Measurements from ENCODE around the gene IDNK.
A peak's percentile ranks its signal among the peaks of the same experiment; 100 is the strongest.

IDNK gene

DNA sequence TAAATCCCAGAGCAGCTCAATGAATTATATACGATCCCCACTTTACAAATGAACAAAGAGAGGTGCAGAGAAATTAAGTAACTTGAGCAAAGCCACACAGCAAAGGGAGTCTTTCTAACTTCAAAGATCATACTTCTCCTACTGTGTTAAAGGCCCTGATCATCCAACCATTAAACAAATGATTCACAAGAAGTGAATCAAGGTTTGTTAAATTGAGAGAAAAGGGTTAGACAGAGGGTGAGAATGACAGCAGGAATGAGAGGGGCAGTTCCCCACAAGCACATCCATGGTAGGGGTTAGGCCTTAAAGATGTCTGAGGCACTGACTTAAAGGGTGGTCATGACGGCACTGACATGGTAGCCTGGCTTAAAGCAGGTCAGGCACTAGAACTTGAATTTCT lies 10.7 kb downstream of the IDNK start:
- H3K27ac ChIP-seq = no peak overlapping the region
- TF ChIP-seq, protein P1, sequence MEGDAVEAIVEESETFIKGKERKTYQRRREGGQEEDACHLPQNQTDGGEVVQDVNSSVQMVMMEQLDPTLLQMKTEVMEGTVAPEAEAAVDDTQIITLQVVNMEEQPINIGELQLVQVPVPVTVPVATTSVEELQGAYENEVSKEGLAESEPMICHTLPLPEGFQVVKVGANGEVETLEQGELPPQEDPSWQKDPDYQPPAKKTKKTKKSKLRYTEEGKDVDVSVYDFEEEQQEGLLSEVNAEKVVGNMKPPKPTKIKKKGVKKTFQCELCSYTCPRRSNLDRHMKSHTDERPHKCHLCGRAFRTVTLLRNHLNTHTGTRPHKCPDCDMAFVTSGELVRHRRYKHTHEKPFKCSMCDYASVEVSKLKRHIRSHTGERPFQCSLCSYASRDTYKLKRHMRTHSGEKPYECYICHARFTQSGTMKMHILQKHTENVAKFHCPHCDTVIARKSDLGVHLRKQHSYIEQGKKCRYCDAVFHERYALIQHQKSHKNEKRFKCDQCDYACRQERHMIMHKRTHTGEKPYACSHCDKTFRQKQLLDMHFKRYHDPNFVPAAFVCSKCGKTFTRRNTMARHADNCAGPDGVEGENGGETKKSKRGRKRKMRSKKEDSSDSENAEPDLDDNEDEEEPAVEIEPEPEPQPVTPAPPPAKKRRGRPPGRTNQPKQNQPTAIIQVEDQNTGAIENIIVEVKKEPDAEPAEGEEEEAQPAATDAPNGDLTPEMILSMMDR (IDR thresholded peaks at IDR 0.05) = no peak
- no peak for TF ChIP-seq ZFX (IDR thresholded peaks at IDR 0.05; ENCODE audit: borderline replicate concordance)

DNA sequence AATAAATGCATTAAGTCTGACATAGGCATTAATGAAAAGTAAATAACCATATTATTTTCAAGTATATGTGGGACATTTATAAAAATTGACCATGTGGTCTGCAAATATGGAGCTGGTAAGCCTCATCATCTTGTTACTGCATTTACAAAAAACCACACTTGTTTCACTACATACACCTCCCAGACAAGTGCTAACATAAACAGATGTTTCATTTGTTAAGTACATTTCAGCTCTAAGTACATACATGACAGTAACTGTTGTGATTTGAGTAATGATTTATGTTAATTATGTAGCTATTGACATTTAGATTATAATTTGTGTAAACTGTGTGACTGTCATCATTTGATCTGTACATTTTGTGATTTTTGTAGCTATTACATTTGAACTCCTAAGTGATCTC lies 13.9 kb downstream of the IDNK start:
- H3K27ac ChIP-seq = no peak overlapping the region
- TF ChIP-seq, protein P1 (IDR thresholded peaks at IDR 0.05) = no peak
- no peak for TF ChIP-seq ZFX (IDR thresholded peaks at IDR 0.05; ENCODE audit: borderline replicate concordance)

DNA sequence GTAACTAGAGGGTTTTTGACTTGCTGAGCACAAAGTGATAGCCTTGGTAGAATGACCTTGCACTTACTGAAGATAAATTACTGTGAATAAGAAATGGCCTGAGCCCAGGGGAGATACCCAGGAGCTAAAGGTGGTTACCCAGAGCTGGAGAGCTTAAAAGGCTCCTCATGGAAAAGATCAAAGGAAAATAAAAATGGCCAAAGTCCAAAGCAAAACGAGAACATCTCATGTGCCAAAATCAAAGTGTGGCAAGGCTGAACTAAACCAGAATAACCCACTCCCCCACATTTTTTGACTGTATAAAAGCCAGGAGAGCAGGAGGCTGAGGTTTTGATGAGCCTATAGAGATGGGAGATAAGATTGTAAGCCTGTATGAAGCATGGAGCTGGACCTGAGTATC lies 14.4 kb downstream of the IDNK start:
- TF ChIP-seq ZFX (IDR thresholded peaks at IDR 0.05; ENCODE audit: borderline replicate concordance) = no peak
- TF ChIP-seq, protein P1 (IDR thresholded peaks at IDR 0.05) = no peak
- no peak overlapping the region for H3K27ac ChIP-seq

DNA sequence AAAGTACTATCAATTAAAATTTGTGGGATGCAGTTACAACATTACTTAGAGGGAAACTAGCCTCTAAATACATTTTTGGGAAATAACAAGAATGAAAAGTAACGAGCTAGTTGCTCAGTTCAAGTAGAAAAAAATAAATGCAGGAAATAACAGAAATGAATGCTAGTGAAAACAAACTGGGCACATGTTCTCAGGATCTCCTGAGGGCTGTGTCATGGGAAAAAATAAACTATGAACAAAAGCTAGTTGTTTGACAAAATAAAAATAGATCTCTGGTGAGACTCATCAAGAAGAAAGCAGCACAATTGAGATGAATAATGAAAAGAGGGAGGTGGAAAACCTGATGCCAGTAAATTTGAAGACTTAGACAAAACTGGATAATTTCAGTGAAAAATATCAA lies 16.3 kb downstream of the IDNK start:
- TF ChIP-seq, protein P1 (IDR thresholded peaks at IDR 0.05) = no peak
- no peak for TF ChIP-seq ZFX (IDR thresholded peaks at IDR 0.05; ENCODE audit: borderline replicate concordance)
- H3K27ac ChIP-seq = no peak overlapping the region

DNA sequence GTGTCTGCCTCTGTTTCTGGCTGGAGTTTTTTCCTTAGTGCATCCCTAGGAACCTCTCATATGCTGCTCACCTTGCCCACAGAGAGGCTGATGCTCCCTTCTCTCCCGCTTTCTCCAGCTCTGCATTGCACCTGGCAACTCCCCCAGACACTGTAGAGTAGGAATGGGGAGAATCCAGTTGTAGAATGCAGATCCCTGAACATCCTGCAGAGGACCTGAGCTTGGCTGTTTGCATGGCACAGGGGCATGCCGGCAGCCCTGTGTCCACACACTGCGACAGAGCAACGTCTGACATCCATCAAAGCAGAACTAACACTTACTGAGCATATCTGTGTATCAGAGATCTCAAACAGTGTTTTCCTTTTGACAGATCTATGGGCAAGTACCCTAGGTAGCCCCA lies 19.9 kb downstream of the IDNK start:
- no peak overlapping the region for H3K27ac ChIP-seq
- TF ChIP-seq, protein P1 (IDR thresholded peaks at IDR 0.05) = no peak
- no peak for TF ChIP-seq ZFX (IDR thresholded peaks at IDR 0.05; ENCODE audit: borderline replicate concordance)

DNA sequence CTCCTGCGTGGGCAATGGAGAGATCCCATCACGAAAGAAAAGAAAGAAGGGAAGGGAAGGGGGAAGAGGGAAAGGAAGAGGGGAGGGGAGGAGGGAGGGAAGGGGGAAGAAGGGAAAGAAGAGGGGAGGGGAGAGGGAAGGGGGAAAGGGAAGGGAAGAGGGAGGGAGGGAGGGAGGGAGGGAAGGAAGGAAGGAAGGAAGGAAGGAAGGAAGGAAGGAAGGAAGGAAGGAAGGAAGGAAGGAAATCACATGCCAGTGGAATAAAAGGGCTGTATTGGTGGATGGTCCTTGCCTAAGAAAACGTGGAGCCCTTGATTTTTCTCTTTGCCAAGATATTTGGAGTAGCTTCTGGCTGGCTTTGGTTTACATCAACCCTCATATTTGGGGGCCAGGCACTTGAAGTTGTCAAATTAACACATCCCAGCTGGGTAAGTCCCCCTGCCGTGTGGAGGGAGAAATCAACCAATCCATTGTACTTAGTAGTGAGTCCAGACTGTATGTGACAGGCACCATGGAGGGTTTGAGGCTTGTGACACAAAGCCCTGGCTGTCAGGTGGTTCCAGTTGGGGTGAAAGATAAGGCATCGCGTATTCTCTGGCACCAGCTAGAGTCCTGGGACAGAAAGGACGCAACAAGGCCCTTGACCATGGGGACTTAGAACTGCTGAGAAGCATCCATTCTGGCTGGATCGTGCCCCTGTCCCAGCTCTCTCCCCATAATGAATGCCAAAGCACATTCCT lies 23.7 kb downstream of the IDNK start:
- TF ChIP-seq, protein P1 (IDR thresholded peaks at IDR 0.05) = no peak
- TF ChIP-seq ZFX (IDR thresholded peaks at IDR 0.05; ENCODE audit: borderline replicate concordance) = no peak
- H3K27ac ChIP-seq = no peak overlapping the region

DNA sequence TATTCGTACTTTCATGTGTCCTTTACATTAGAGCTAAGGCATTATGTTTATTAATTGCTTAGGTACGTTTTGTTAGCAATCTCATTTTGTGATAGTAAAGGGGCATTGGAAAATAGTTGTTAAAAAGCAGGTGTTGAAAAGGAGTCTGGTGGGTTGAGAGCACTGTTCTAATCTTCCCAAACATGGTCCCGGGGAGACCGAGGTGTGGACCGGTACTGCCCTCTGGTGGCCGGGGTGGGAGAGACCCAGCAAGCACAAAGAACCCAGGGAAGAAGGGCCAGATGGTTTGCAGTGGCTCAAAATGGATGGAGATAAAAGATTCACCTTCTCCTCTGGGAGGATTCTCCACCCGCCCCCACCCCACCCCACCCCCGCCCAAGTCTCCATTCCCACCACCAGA lies 26.1 kb downstream of the IDNK start:
- no peak overlapping the region for H3K27ac ChIP-seq
- TF ChIP-seq, protein P1 (IDR thresholded peaks at IDR 0.05) = peak; percentile 83
- TF ChIP-seq ZFX (IDR thresholded peaks at IDR 0.05; ENCODE audit: borderline replicate concordance) = no peak
